Activated naive CD8-positive, alpha-beta T cell (primary cell): ENCODE measurements around the gene GDPD4.

Experiments used
- H3K27ac Mint-ChIP-seq: one replicate; pipeline ENCODE4 v1.8.0; 2021; ENCODE audit warnings: mixed read lengths
- H3K27me3 Mint-ChIP-seq: one replicate; pipeline ENCODE4 v1.8.0; 2021; ENCODE audit warnings: mixed read lengths
- H3K36me3 Mint-ChIP-seq: one replicate; pipeline ENCODE4 v1.8.0; 2021; ENCODE audit warnings: mixed read lengths
- H3K4me1 Mint-ChIP-seq: one replicate; pipeline ENCODE4 v1.8.0; 2021; ENCODE audit warnings: low read depth, mixed read lengths
- H3K4me3 Mint-ChIP-seq: one replicate; pipeline ENCODE4 v1.8.0; 2021; ENCODE audit warnings: mild to moderate bottlenecking, mixed read lengths
- H3K9me3 Mint-ChIP-seq: one replicate; pipeline ENCODE4 v1.8.0; 2021; ENCODE audit warnings: low read depth, mixed read lengths

GDPD4 gene, protein sequence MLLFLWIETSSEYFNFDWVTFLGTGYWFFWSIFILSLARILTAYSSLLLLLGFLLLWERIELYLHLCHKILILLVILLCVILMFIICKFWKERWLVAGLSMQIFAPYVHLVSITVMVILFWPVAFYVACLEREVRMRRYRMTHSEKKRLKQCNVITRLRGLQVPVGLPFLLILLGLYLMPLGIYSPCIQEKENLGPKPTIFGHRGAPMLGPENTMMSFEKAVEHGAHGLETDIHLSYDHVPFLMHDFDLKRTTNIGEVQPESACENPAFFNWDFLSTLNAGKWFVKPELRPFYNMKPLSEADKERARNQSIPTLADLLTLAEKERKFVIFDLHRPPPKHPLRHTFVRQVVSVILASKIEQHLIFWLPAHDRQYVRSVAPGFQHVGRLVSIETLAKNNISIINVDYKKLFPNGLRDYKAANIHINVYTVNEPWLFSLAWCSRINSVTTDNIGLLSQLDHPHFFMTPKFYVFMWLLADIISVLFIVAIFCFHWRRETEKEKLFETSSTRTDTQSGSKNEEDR

DNA sequence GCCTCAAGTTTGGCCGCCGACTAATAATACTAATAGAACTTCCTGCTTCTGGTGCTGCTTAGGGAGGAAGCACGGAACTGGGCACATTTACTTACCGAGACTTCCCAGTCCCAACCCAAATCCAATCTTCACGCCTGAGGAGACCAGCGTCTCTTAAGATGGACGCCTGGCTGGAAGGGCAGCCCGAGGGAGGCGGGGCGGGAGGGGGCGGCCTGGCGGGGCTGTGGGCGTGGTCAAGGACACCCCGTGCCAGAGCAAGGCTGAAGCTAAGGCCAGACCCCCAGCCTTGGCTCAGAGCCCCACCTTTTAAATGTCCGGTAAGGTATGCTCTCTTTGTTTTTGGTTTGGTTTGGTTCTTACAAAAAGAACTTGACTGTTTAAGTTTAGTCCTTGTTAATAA is at the start of gene GDPD4:
GDPD4 (minus strand) TSS at position 177 of the 400 bp plus-strand sequence. CDS start 16,549 bp downstream, outside the sequence.
- no peak within 1 kb of the TSS for H3K27ac Mint-ChIP-seq

DNA sequence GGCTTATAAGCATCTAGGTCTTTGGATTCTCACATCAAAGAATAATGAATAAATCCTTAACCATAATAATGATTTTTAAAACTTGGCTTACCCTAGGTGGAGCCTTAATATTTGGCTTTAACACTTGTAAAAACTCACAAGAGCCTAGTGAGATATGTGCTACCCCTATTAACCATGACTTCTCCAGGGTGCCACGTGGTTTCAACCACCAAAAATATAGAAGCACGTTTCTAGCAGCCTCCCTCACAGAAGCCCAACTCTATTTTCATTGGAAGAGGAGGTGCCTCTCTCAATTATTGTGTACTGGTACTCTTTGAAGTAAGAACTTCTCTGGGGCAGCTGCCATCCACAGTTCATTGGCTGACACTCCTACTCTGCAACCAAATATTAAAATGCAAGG is 46.5 kb upstream of the GDPD4 start:
- Mint-ChIP-seq H3K36me3 (peaks cover 18% of the 10 kb centered on the region), H3K27me3 (no peaks in the 10 kb centered on the region)

More for the DNA sequence above, at the start of gene GDPD4:
- Mint-ChIP-seq H3K9me3 (no peaks in the 10 kb centered on the region), H3K4me1 (no peaks in the 10 kb centered on the region), H3K27me3 (no peaks in the 10 kb centered on the region), H3K4me3 (no peak within 1 kb of the TSS), H3K36me3 (no peaks in the 10 kb centered on the region)

DNA sequence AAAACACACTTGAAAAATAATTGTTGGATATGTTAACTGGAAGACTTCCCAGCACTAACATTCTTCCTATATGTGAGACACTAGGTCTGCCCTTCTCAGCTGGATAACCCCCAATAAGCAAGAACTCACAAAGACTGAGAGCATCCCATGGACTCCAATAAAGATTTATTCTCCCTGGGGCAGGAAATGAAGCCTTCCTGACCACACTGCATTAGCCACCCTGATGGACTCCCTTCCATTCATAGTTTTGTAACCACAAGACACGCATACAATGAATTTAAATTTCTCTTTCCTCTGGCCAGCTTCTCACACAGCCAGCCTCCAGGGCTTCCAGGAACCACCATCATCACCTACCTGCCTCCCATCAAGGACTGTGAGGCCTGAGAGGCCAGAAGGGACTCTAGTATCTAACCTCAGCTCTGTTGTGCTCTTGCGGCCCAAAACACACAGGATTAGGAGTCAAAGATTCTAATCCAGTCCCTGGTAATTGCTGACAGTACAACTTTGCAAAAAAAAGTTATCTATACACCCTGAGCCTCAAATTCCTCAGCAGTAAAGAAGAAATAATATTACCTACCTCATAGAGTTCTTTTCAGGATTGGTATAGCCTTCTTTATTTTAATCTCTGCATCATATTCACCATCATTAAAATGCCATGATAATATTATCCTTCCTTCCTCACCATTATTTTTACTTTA is 45.6 kb upstream of the GDPD4 start:
- H3K36me3 Mint-ChIP-seq: peaks cover 22% of the 10 kb centered on the region

More for the DNA sequence above, 46.5 kb upstream of the GDPD4 start:
- Mint-ChIP-seq H3K9me3 (no peaks in the 10 kb centered on the region), H3K27ac (no peak overlapping the region), H3K4me1 (no peaks in the 10 kb centered on the region), H3K4me3 (no peak overlapping the region)

DNA sequence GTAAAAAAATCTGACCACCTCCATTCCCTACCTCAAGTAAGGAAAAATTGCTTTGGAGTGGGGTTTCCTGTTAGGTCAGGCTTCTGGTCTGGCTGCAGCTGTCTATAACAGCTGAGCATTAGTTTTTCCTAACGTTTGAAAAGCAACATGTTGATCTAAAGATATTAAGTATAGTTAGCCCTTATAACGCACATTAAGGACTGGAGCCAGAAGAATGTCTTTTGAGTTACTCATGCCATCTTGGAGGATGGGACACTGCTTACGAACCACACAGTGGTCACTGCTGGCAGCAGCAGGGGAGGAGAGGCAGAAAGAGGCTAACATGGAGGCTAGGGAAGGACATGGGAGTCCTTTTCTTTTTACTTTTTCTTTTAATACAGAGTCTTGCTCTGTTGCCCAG is 44.1 kb upstream of the GDPD4 start:
- H3K4me1 Mint-ChIP-seq: no peaks in the 10 kb centered on the region
- no peak overlapping the region for H3K4me3 Mint-ChIP-seq
- peaks cover 22% of the 10 kb centered on the region for H3K36me3 Mint-ChIP-seq
- H3K27me3 Mint-ChIP-seq: no peaks in the 10 kb centered on the region
- H3K27ac Mint-ChIP-seq: no peak overlapping the region
- no peaks in the 10 kb centered on the region for H3K9me3 Mint-ChIP-seq

More for the DNA sequence above, 45.6 kb upstream of the GDPD4 start:
- no peaks in the 10 kb centered on the region for H3K27me3 Mint-ChIP-seq
- H3K27ac Mint-ChIP-seq: no peak overlapping the region
- H3K9me3 Mint-ChIP-seq: no peaks in the 10 kb centered on the region
- no peaks in the 10 kb centered on the region for H3K4me1 Mint-ChIP-seq
- no peak overlapping the region for H3K4me3 Mint-ChIP-seq

DNA sequence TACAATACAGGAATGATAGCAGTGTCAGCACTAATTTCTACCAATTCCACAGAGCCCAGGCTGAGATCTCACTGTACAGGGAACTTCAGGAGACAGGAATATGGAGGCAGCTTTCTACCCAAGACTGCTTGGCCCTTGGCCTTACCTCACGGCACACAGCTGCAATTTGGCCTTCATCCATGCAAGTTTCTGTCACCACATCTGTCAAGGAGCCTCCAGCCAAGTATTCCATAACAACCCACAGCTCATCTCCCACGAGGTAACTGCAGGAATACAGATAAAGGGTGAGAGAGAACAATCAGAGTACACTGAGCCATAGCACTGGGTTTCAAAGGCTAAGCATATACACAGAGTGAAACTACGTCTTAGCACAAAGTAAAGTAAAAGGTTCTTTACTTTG is 39.0 kb upstream of the GDPD4 start:
- Mint-ChIP-seq H3K4me3 (no peak overlapping the region), H3K27ac (no peak overlapping the region), H3K27me3 (no peaks in the 10 kb centered on the region), H3K4me1 (no peaks in the 10 kb centered on the region), H3K9me3 (no peaks in the 10 kb centered on the region), H3K36me3 (peaks cover 18% of the 10 kb centered on the region)

DNA sequence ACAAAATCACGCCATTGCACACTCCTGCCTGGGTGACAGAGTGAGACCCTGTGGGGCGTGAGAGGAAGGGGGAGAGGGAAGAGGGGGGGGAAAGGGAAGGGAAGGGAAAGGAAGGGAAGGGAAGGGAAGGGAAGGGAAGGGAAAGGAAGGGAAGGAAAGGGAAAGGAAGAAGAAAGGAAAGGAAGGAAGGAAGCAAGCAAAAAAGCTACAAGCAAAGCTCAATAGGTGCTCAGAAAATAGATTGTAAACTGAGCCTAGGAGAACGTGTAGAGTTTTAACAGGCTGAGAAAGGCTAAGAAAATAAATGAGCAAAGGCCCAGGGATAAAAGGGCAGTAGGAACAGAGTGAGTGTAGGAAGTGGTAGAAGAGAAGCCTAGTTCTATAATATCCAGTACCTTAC is 30.8 kb upstream of the GDPD4 start:
- H3K4me3 Mint-ChIP-seq: no peak overlapping the region
- H3K4me1 Mint-ChIP-seq: no peaks in the 10 kb centered on the region
- H3K27ac Mint-ChIP-seq: no peak overlapping the region
- no peaks in the 10 kb centered on the region for H3K9me3 Mint-ChIP-seq
- no peaks in the 10 kb centered on the region for H3K27me3 Mint-ChIP-seq
- H3K36me3 Mint-ChIP-seq: peaks cover 22% of the 10 kb centered on the region

DNA sequence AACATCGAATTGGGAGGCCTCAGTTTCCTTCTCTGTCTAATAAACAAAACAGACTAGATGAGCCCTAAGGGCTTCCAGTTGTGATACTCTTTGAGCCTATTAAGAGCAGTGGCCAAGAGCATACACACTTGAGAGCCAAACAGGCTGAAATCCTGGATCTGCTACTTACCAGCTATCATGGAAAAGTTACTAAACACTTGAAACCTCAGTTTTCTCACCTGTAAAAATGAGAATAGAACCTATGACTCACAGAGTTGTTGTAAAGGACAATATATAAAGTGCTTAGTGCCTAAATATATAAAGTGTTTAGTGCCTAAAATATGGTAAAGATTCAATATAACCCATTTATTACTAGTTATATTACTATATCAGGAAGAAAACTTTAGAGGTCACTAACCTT is 23.7 kb upstream of the GDPD4 start:
- Mint-ChIP-seq H3K4me3 (no peak overlapping the region), H3K4me1 (no peaks in the 10 kb centered on the region)

DNA sequence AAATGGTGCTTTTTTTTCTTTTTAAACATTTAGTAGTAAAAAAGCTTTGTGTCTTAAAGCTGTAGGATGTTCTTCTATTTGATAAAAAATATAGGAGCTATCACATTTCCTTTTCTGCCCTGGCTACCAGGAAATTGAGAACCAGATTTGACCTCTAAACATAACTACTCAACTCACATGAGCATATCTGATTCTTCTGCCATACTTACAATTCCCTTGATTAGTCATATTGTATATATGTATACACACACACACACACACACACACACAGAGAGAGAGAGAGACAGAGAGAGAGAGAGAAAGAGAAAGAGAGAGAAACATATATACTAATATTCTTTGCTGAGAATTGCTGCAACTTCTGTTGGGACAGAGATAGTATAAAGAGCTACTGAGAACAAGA is 23.0 kb upstream of the GDPD4 start:
- Mint-ChIP-seq H3K4me3 (no peak overlapping the region), H3K27ac (no peak overlapping the region), H3K27me3 (no peaks in the 10 kb centered on the region), H3K4me1 (no peaks in the 10 kb centered on the region), H3K36me3 (peaks cover 19% of the 10 kb centered on the region), H3K9me3 (no peaks in the 10 kb centered on the region)

More for the DNA sequence above, 23.7 kb upstream of the GDPD4 start:
- Mint-ChIP-seq H3K27ac (no peak overlapping the region), H3K36me3 (peaks cover 19% of the 10 kb centered on the region), H3K9me3 (no peaks in the 10 kb centered on the region), H3K27me3 (no peaks in the 10 kb centered on the region)

DNA sequence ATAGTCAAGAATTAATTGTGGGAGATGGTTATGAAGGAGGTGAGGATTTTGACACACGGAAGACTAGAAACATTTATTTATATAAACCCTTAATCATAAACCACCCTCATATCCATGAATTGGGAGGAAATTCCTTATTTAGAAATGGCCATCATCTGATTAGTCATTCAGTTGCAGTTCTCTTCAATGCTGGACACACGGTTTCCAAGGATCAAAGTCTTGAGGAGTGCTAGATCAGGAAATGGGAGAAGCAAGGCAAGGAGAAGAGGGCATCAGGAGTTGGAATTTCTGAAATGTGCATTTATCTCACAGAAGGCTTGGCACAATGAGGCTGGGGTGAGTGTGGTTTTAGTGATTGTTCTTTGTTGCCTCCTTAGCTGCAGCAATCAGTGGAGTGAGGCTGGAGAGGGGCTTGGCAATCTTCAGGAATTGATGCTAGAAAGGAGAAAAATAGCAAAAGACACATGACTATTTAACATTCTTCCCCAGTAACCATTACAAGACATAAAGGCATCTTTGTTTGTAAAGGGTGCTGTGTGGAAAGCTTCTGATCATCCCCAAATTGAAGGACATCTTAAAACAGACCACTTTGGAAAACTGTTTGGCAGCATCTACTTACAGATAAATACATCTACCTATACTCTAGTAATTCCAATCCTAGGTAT is 21.6 kb upstream of the GDPD4 start:
- no peaks in the 10 kb centered on the region for H3K4me1 Mint-ChIP-seq
- H3K27me3 Mint-ChIP-seq: no peaks in the 10 kb centered on the region
- H3K27ac Mint-ChIP-seq: no peak overlapping the region
- no peaks in the 10 kb centered on the region for H3K9me3 Mint-ChIP-seq
- H3K36me3 Mint-ChIP-seq: peaks cover 12% of the 10 kb centered on the region
- H3K4me3 Mint-ChIP-seq: no peak overlapping the region

DNA sequence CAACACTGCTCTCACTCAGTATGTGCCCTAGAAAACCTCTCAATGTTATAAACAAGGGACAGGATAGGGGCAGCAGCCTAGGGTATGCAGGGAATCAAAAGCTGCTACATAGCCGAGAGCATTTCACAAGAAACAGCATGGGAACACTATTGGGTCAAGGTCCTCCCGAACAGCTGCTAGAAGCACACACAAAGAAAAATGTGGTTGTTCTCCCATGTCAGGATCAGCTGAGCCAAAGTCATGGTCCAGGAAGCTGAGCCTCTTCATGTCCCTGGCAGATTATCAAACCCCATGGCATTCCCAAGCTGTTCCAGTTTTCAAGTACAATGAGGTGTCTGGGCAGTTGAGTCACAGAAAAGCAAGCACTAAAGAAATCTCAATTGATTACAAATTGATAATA is 21.0 kb upstream of the GDPD4 start:
- peaks cover 8% of the 10 kb centered on the region for H3K36me3 Mint-ChIP-seq
- no peaks in the 10 kb centered on the region for H3K4me1 Mint-ChIP-seq
- no peaks in the 10 kb centered on the region for H3K9me3 Mint-ChIP-seq
- H3K27me3 Mint-ChIP-seq: no peaks in the 10 kb centered on the region
- H3K27ac Mint-ChIP-seq: no peak overlapping the region
- no peak overlapping the region for H3K4me3 Mint-ChIP-seq

DNA sequence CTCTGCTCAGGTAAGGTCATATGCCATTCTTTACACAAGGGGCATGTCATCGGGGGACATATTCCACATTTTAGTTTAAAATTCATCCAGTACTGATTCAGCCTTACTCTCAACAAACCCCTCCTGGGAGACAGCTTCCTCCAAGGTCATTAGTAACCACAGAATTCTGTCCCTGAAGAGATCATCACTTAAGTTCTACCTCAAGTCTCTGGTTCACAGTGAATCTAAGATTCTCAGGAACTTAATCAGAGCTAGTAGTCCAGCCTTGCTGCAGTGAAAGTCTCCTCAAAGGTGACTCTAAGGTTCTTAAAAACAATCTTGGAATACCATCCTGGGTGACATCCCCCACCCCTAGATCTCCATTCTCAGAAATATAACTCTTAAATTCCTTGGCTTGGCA is 18.9 kb upstream of the GDPD4 start:
- H3K36me3 Mint-ChIP-seq: peaks cover 5% of the 10 kb centered on the region
- no peaks in the 10 kb centered on the region for H3K9me3 Mint-ChIP-seq
- H3K4me3 Mint-ChIP-seq: no peak overlapping the region
- H3K27ac Mint-ChIP-seq: no peak overlapping the region
- no peaks in the 10 kb centered on the region for H3K27me3 Mint-ChIP-seq
- H3K4me1 Mint-ChIP-seq: no peaks in the 10 kb centered on the region

DNA sequence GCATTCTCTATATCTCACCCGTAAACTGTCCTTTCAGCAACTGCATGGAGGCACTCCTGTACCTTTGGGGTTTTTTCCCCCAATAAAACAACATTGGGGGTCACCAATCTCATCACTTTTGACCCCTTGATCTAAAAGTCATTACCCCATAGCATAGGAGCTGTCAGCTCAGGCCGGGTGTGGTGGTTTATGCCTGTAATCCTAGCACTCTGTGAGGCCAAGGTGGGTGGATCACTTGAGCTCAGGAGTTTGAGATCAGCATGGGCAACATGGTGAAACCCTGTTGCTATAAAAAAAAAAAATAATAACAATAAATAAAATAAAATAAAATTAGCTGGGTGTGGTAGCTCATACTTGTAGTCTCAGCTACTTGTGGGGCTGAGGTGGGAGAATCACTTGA is 17.1 kb upstream of the GDPD4 start:
- H3K4me1 Mint-ChIP-seq: no peaks in the 10 kb centered on the region
- no peak overlapping the region for H3K27ac Mint-ChIP-seq
- no peaks in the 10 kb centered on the region for H3K9me3 Mint-ChIP-seq
- H3K4me3 Mint-ChIP-seq: no peak overlapping the region
- H3K27me3 Mint-ChIP-seq: no peaks in the 10 kb centered on the region
- peaks cover 5% of the 10 kb centered on the region for H3K36me3 Mint-ChIP-seq

DNA sequence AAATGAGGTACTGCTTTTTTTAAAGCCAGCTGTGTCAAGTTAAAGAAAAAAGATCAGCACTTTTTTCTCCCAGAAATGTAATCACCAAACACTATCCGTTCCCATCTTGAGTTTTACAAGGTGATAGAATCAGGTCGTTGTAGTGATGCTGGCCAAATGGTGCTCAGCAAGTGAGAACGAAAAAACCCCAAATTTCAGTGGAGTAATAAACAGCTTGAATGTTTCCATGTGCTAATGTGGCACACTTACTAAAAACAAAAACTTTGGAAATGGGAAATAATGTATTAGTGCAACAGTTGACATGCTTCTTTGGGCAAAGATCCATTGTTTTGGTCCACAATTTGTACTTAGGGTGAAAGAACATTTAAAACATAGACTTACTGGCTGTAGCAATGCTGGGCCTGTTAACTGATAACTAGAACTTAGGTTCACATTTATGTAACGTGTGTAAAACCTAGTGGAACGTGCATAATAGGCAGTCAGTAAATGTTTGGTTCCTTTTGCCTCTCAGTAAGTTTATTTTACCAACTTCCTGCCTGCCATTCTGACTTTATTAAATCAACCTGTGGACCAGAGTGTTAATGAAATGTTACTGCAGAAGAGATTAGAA is 15.4 kb upstream of the GDPD4 start:
- Mint-ChIP-seq H3K9me3 (no peaks in the 10 kb centered on the region), H3K36me3 (no peaks in the 10 kb centered on the region), H3K4me3 (no peak overlapping the region), H3K4me1 (no peaks in the 10 kb centered on the region), H3K27ac (no peak overlapping the region), H3K27me3 (no peaks in the 10 kb centered on the region)

DNA sequence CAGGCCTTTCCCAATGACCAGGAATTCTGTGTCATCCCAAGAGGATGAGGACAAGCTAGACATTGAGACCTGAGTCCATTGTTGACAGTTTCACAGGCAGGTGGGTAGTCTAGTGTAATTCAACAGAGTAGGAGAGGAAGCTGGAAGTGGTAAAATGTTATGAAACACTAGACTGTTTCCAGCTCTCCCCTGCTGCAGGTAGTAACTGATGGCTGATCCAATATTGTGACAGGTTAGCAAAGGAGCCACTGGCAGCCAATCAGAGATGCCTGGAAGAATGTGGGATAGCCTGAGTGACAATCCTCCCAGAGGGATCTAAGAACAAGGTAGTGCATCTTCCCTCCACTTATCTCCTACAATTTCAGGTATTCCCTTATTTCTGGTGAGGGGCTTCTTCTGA is 10.6 kb upstream of the GDPD4 start:
- H3K27ac Mint-ChIP-seq: no peak overlapping the region
- peaks cover 5% of the 10 kb centered on the region for H3K4me1 Mint-ChIP-seq
- H3K27me3 Mint-ChIP-seq: no peaks in the 10 kb centered on the region
- no peaks in the 10 kb centered on the region for H3K36me3 Mint-ChIP-seq
- H3K4me3 Mint-ChIP-seq: no peak overlapping the region
- peaks cover 3% of the 10 kb centered on the region for H3K9me3 Mint-ChIP-seq

DNA sequence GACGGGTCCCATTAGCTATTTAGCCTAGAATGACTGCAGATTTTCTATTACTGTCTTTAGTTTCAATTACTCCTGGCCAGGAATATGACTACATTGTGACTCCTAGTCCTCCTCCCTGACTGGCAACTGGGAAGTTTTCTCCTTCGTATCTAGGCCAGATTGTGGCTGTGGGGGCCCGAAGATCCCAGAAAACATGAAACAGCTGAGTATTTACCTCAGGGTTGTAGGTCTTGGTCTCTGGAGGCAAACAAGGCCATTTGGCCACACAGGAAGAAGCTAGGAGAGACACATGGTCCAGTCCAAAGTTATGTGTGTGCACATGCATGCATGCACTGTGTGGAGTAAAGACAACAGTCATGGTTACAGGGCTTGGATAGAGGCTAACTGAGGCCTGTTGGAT is 10.2 kb upstream of the GDPD4 start:
- peaks cover 5% of the 10 kb centered on the region for H3K4me1 Mint-ChIP-seq
- no peaks in the 10 kb centered on the region for H3K27me3 Mint-ChIP-seq
- peaks cover 3% of the 10 kb centered on the region for H3K9me3 Mint-ChIP-seq
- no peak overlapping the region for H3K27ac Mint-ChIP-seq
- H3K4me3 Mint-ChIP-seq: no peak overlapping the region
- H3K36me3 Mint-ChIP-seq: no peaks in the 10 kb centered on the region
